Head of caudate nucleus (tissue), 42 donors: ENCODE measurements around the gene SDR9C7.
A peak's percentile ranks its signal among the peaks of the same experiment; 100 is the strongest.
"Not testable (repeated sequence)": the region's sequence is repeated elsewhere in the genome, so short reads cannot be mapped to it uniquely, and the experiment has no call there.

Experiments used
- DNase-seq, 42 donors: peaks; one replicate each; pipeline versions ENCODE4 v3.0.0 to v3.0.0-alpha.2; 2020 to 2021; ENCODE audit warnings: mixed read lengths in 7 of 42
- intact Hi-C: fragments of 100-400 bp; cut with DNase I; formaldehyde crosslinking; loops from one replicate; pipeline ENCODE4 v1.15.0; 2022

SDR9C7 gene

GRCh38 chr12:56954057-56954957 lies 20.1 kb upstream of the SDR9C7 start:
- intact Hi-C loops, result no loop called here
- DNase-seq, result peak in 1 of 42 donors; percentile 30

- peak in 1 of 42 donors; percentile 24 for DNase-seq
- intact Hi-C loops, result no loop called here
Measured at GRCh38 chr12:56953314-56953713, 19.1 kb upstream of the SDR9C7 start.

GRCh38 chr12:56951582-56952339 lies 17.6 kb upstream of the SDR9C7 start:
- DNase-seq, result peak in 1 of 42 donors; percentile 17
- intact Hi-C loops, result no loop called here

- DNase-seq, result peak in 1 of 42 donors; percentile 8
- intact Hi-C loops, result no loop called here
Measured at GRCh38 chr12:56948881-56949280, 14.7 kb upstream of the SDR9C7 start.

- peak in 1 of 42 donors; percentile 27 for DNase-seq
- intact Hi-C loops, result no loop called here
Measured at GRCh38 chr12:56948457-56948777, 14.2 kb upstream of the SDR9C7 start.

- intact Hi-C loops, result no loop called here
- DNase-seq, result peak in 1 of 42 donors; percentile 12
Measured at GRCh38 chr12:56947633-56948456, 13.6 kb upstream of the SDR9C7 start.

- intact Hi-C loops, result no loop called here
- DNase-seq, result no peak
Measured at GRCh38 chr12:56943878-56944277, 9.7 kb upstream of the SDR9C7 start.

GRCh38 chr12:56943374-56943773 lies 9.2 kb upstream of the SDR9C7 start:
- DNase-seq, result peak in 1 of 42 donors; percentile 22
- intact Hi-C loops, result not testable (repeated sequence)

- DNase-seq, result peak in 1 of 42 donors; percentile 24
- intact Hi-C loops, result no loop called here
Measured at GRCh38 chr12:56941299-56942017, 7.2 kb upstream of the SDR9C7 start.

- DNase-seq, intact Hi-C loops: not testable (repeated sequence)
Measured at GRCh38 chr12:56940942-56941298, 6.7 kb upstream of the SDR9C7 start.

- intact Hi-C loops, result no loop called here
- DNase-seq, result no peak
Measured at GRCh38 chr12:56935752-56936151, 1.5 kb upstream of the SDR9C7 start.

- DNase-seq, result no peak
- intact Hi-C loops, result no loop called here
Measured at GRCh38 chr12:56935157-56935556, 949 bp upstream of the SDR9C7 start.

- intact Hi-C loops, result no loop called here
- DNase-seq, result peak in 2 of 42 donors; percentile 5 to 10
Measured at GRCh38 chr12:56932867-56933266, 1.3 kb downstream of the SDR9C7 start.

- intact Hi-C loops, result no loop called here
- DNase-seq, result no peak
Measured at GRCh38 chr12:56932146-56932545, 2.1 kb downstream of the SDR9C7 start.

- DNase-seq, result peak in 2 of 42 donors; percentile 17 to 51
- intact Hi-C loops, result no loop called here
Measured at GRCh38 chr12:56931474-56931978, 2.7 kb downstream of the SDR9C7 start.

- intact Hi-C loops, result no loop called here
- DNase-seq, result no peak
Measured at GRCh38 chr12:56930241-56930640, 4.0 kb downstream of the SDR9C7 start.

- DNase-seq, result no peak
- intact Hi-C loops, result no loop called here
Measured at GRCh38 chr12:56929780-56930179, 4.4 kb downstream of the SDR9C7 start.

GRCh38 chr12:56928262-56928661 lies 5.9 kb downstream of the SDR9C7 start:
- intact Hi-C loops, result no loop called here

GRCh38 chr12:56927281-56927680 lies 6.9 kb downstream of the SDR9C7 start:
- intact Hi-C loops, result no loop called here
- DNase-seq, result no peak

More at GRCh38 chr12:56928262-56928661, 5.9 kb downstream of the SDR9C7 start:
- DNase-seq, result no peak
